ENCODE measurements around the gene MPZL2.
A peak's percentile ranks its signal among the peaks of the same experiment; 100 is the strongest.

MPZL2 gene

GRCh38 chr11:118260353-118260752, 3.7 kb downstream of the MPZL2 start:
- Histone ChIP-seq H3K27me3 (replicated peaks; ENCODE audit: control insufficient read depth, insufficient read depth, low read length) (peaks cover 66% of the 10 kb centered on the region), H3K9me3 (ENCODE audit: control insufficient read depth, low read length) (no peaks in the 10 kb centered on the region), H3K36me3 (ENCODE audit: control insufficient read depth, insufficient read depth, low read length, severe bottlenecking) (no peaks in the 10 kb centered on the region), H3K9ac (ENCODE audit: low read length) (no peak overlapping the region), H3K4me3 (ENCODE audit: low read length) (no peak overlapping the region), H3K4me1 (ENCODE audit: control insufficient read depth, insufficient read depth, low read length) (peaks cover 8% of the 10 kb centered on the region)
- DNase-seq (ENCODE audit: low read depth): no peak

GRCh38 chr11:118259138-118259537, 5.0 kb downstream of the MPZL2 start:
- Histone ChIP-seq H3K4me1 (ENCODE audit: control insufficient read depth, insufficient read depth, low read length) (peaks cover 5% of the 10 kb centered on the region), H3K36me3 (ENCODE audit: control insufficient read depth, insufficient read depth, low read length, severe bottlenecking) (no peaks in the 10 kb centered on the region), H3K27me3 (replicated peaks; ENCODE audit: control insufficient read depth, insufficient read depth, low read length) (peaks cover 54% of the 10 kb centered on the region), H3K9ac (ENCODE audit: low read length) (no peak overlapping the region), H3K4me3 (ENCODE audit: low read length) (no peak overlapping the region), H3K9me3 (ENCODE audit: control insufficient read depth, low read length) (no peaks in the 10 kb centered on the region)
- DNase-seq (ENCODE audit: low read depth): no peak

GRCh38 chr11:118258410-118258809, 5.7 kb downstream of the MPZL2 start:
- no peak overlapping the region for H3K4me3 ChIP-seq (ENCODE audit: low read length)
- H3K9me3 ChIP-seq (ENCODE audit: control insufficient read depth, low read length): no peaks in the 10 kb centered on the region
- DNase-seq (ENCODE audit: low read depth): no peak
- peaks cover 47% of the 10 kb centered on the region for H3K27me3 ChIP-seq (replicated peaks; ENCODE audit: control insufficient read depth, insufficient read depth, low read length)
- no peaks in the 10 kb centered on the region for H3K4me1 ChIP-seq (ENCODE audit: control insufficient read depth, insufficient read depth, low read length)
- H3K36me3 ChIP-seq (ENCODE audit: control insufficient read depth, insufficient read depth, low read length, severe bottlenecking): no peaks in the 10 kb centered on the region
- H3K9ac ChIP-seq (ENCODE audit: low read length): no peak overlapping the region

GRCh38 chr11:118252688-118253087, 11.4 kb downstream of the MPZL2 start:
- no peaks in the 10 kb centered on the region for H3K36me3 ChIP-seq (ENCODE audit: control insufficient read depth, insufficient read depth, low read length, severe bottlenecking)
- peaks cover 2% of the 10 kb centered on the region for H3K4me1 ChIP-seq (ENCODE audit: control insufficient read depth, insufficient read depth, low read length)
- DNase-seq (ENCODE audit: low read depth): no peak
- peaks cover 13% of the 10 kb centered on the region for H3K27me3 ChIP-seq (replicated peaks; ENCODE audit: control insufficient read depth, insufficient read depth, low read length)
- H3K9ac ChIP-seq (ENCODE audit: low read length): no peak overlapping the region
- peak overlapping the region; percentile 85 for H3K4me3 ChIP-seq (ENCODE audit: low read length)
- no peaks in the 10 kb centered on the region for H3K9me3 ChIP-seq (ENCODE audit: control insufficient read depth, low read length)

- Histone ChIP-seq H3K4me3 (ENCODE audit: low read length) (peak within 1 kb of the TSS; percentile 85), H3K4me1 (ENCODE audit: control insufficient read depth, insufficient read depth, low read length) (peaks cover 2% of the 10 kb centered on the region), H3K9me3 (ENCODE audit: control insufficient read depth, low read length) (no peaks in the 10 kb centered on the region), H3K9ac (ENCODE audit: low read length) (peak within 1 kb of the TSS; percentile 25), H3K27me3 (replicated peaks; ENCODE audit: control insufficient read depth, insufficient read depth, low read length) (peaks cover 9% of the 10 kb centered on the region), H3K36me3 (ENCODE audit: control insufficient read depth, insufficient read depth, low read length, severe bottlenecking) (no peaks in the 10 kb centered on the region)
- DNase-seq (ENCODE audit: low read depth): peak; percentile 66
These were observed 12.0 kb downstream of the MPZL2 start, which contains the start of gene MPZL3 for GRCh38 chr11:118251858-118252652. TSS of gene MPZL3 (minus strand) at chr11:118252365. CDS start at chr11:118252294, 71 bp downstream.

- Histone ChIP-seq H3K36me3 (ENCODE audit: control insufficient read depth, insufficient read depth, low read length, severe bottlenecking) (no peaks in the 10 kb centered on the region), H3K4me1 (ENCODE audit: control insufficient read depth, insufficient read depth, low read length) (no peaks in the 10 kb centered on the region), H3K9me3 (ENCODE audit: control insufficient read depth, low read length) (no peaks in the 10 kb centered on the region), H3K9ac (ENCODE audit: low read length) (no peak overlapping the region), H3K4me3 (ENCODE audit: low read length) (no peak overlapping the region), H3K27me3 (replicated peaks; ENCODE audit: control insufficient read depth, insufficient read depth, low read length) (peaks cover 8% of the 10 kb centered on the region)
- no peak for DNase-seq (ENCODE audit: low read depth)
These were observed 17.1 kb downstream of the MPZL2 start for GRCh38 chr11:118247041-118247440.

GRCh38 chr11:118245936-118246562, 18.0 kb downstream of the MPZL2 start:
- Histone ChIP-seq H3K36me3 (ENCODE audit: control insufficient read depth, insufficient read depth, low read length, severe bottlenecking) (no peaks in the 10 kb centered on the region), H3K27me3 (replicated peaks; ENCODE audit: control insufficient read depth, insufficient read depth, low read length) (peaks cover 8% of the 10 kb centered on the region), H3K9me3 (ENCODE audit: control insufficient read depth, low read length) (no peaks in the 10 kb centered on the region), H3K9ac (ENCODE audit: low read length) (no peak overlapping the region), H3K4me3 (ENCODE audit: low read length) (no peak overlapping the region), H3K4me1 (ENCODE audit: control insufficient read depth, insufficient read depth, low read length) (peaks cover 8% of the 10 kb centered on the region)
- DNase-seq (ENCODE audit: low read depth): no peak

GRCh38 chr11:118243993-118244762, 19.9 kb downstream of the MPZL2 start:
- peaks cover 11% of the 10 kb centered on the region for H3K4me1 ChIP-seq (ENCODE audit: control insufficient read depth, insufficient read depth, low read length)
- H3K36me3 ChIP-seq (ENCODE audit: control insufficient read depth, insufficient read depth, low read length, severe bottlenecking): no peaks in the 10 kb centered on the region
- no peak overlapping the region for H3K9ac ChIP-seq (ENCODE audit: low read length)
- no peaks in the 10 kb centered on the region for H3K9me3 ChIP-seq (ENCODE audit: control insufficient read depth, low read length)
- no peak overlapping the region for H3K4me3 ChIP-seq (ENCODE audit: low read length)
- no peak for DNase-seq (ENCODE audit: low read depth)
- H3K27me3 ChIP-seq (replicated peaks; ENCODE audit: control insufficient read depth, insufficient read depth, low read length): peaks cover 8% of the 10 kb centered on the region

GRCh38 chr11:118243161-118243560, 20.9 kb downstream of the MPZL2 start:
- peaks cover 11% of the 10 kb centered on the region for H3K4me1 ChIP-seq (ENCODE audit: control insufficient read depth, insufficient read depth, low read length)
- H3K27me3 ChIP-seq (replicated peaks; ENCODE audit: control insufficient read depth, insufficient read depth, low read length): peaks cover 8% of the 10 kb centered on the region
- no peak overlapping the region for H3K4me3 ChIP-seq (ENCODE audit: low read length)
- DNase-seq (ENCODE audit: low read depth): no peak
- no peaks in the 10 kb centered on the region for H3K9me3 ChIP-seq (ENCODE audit: control insufficient read depth, low read length)
- no peak overlapping the region for H3K9ac ChIP-seq (ENCODE audit: low read length)
- no peaks in the 10 kb centered on the region for H3K36me3 ChIP-seq (ENCODE audit: control insufficient read depth, insufficient read depth, low read length, severe bottlenecking)

GRCh38 chr11:118241764-118242098, 22.4 kb downstream of the MPZL2 start:
- Histone ChIP-seq H3K27me3 (replicated peaks; ENCODE audit: control insufficient read depth, insufficient read depth, low read length) (peaks cover 9% of the 10 kb centered on the region), H3K9ac (ENCODE audit: low read length) (no peak overlapping the region), H3K9me3 (ENCODE audit: control insufficient read depth, low read length) (no peaks in the 10 kb centered on the region), H3K4me3 (ENCODE audit: low read length) (no peak overlapping the region), H3K36me3 (ENCODE audit: control insufficient read depth, insufficient read depth, low read length, severe bottlenecking) (no peaks in the 10 kb centered on the region), H3K4me1 (ENCODE audit: control insufficient read depth, insufficient read depth, low read length) (peaks cover 11% of the 10 kb centered on the region)
- DNase-seq (ENCODE audit: low read depth): no peak

Measured in adipocyte (in vitro differentiated cells).